Measurements from ENCODE around the gene YES1.
"Not testable (repeated sequence)": the region's sequence is repeated elsewhere in the genome, so short reads cannot be mapped to it uniquely, and the experiment has no call there.

Gene YES1

GRCh38 chr18:820591-821165, 8.6 kb upstream of the YES1 start:
- DNase-seq (ENCODE audit: low read depth), result no peak

GRCh38 chr18:816869-817268, 4.8 kb upstream of the YES1 start:
- no peak for DNase-seq (ENCODE audit: low read depth)

- DNase-seq (ENCODE audit: low read depth), result no peak
Measured at GRCh38 chr18:816088-816653, 4.1 kb upstream of the YES1 start.

DNA sequence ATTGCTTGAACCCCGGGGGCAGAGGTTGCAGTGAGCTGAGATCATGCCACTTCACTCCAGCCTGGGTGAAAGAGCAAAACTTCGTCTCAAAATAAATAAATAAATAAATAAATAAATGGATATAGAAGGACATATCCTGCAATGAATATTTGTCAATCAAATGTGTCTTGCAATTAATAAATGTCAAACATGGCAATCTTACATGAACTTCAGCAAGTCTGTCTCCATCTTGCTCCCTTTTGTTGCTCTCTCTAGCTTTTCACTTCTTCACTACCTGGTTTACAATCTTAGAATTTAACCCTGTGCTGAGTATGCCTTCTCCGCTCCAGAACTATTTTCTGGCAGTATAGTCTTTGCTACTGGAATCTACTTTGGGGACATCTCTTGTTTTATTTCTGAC, 3.3 kb upstream of the YES1 start:
- DNase-seq (ENCODE audit: low read depth), result no peak

- DNase-seq (ENCODE audit: low read depth), result no peak
Measured at GRCh38 chr18:814300-815084, 2.5 kb upstream of the YES1 start.

DNA sequence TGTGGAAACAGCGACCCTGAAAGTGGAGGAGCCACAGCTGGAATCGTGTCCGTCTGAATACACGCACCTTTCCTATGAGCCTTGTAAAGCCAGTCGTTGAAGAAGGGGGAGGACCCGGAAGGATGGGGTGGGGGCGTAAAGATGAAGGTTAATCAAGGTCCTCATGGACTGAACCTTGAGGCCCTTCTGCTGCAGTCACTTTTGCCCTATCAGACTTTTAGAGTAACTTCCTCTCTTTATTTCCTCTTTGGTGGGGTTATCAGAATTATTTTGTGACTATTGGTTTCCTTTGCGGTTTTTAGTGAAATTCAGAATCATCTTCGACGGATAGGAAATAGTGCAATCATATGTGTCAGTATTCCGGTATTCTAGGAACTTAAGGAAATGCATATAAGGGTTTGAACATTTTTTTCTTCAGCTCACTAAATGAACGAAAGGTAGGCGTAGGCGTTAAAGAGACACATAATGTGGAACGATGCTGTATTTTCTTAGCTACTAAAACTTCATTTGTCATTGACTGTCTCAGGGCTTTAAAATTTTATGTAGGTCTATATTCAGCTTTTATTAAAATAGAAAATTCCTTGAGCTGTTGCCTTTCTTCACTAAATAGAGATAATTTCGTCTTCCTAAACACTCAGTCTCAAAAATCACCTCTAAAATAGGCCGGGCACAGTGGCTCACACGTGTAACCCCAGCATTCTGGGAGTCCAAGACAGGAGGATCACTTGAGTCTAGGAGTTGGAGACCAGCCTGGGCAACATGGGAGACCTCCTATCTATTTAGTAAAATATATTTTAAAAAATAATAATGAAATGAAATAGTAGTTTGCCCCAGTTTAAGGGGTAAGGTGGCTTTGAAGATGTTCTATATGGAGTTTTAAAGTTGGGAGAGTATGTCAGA, 1.4 kb upstream of the YES1 start:
- DNase-seq (ENCODE audit: low read depth), result peak; percentile 32

- DNase-seq (ENCODE audit: low read depth), result peak; percentile 61
Measured at GRCh38 chr18:812376-813171, 532 bp upstream of the YES1 start.

- no peak for DNase-seq (ENCODE audit: low read depth)
Measured at GRCh38 chr18:811182-811891, 705 bp downstream of the YES1 start.

DNA sequence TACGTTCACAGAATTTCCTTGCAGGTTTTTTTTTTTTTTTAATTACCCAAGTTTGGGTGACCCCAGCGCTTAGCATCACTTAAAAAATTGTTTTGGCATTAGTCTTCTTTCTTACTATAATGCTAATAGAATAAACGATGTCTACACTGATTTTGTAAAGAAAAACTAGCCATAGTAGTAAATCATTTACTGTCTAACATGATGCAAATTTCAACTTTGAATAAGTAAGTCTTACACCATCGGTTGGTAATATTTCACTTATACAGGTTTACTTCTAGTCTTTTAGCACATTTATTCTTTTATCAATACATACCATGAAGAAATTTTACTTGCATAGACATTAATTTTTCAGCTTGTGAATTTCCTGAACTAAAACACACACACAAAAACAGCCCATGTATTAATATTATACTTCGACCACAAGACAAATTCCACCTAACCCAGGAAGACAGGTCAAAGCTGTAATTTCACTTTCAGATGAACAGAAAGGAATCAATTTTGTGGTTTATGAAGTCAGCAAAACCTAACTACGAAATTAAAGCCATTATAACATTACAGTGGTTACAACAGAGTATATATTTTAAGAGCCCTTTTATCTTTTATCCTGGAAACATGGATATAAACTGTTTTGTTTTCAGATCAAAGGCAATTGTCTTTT, 1.9 kb downstream of the YES1 start:
- DNase-seq (ENCODE audit: low read depth), result no peak

DNA sequence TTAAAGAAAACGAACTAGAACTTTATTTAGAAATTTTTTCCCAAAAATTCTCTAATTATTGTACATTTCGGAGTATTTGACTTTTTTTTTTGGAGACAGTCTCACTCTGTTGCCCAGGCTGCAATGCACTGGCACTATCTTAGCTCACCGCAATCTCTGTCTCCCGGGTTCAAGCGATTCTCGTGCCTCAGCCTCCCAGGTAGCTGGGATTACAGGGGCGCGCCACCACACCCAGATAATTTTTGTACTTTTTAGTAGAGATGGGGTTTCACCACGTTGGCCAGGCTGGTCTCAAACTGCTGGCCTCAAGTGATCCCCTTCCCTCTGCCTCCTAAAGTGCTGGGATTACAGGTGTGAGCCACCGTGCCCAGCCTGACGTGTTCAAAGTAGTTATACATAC, 2.8 kb downstream of the YES1 start:
- not testable (repeated sequence) for DNase-seq (ENCODE audit: low read depth)

DNA sequence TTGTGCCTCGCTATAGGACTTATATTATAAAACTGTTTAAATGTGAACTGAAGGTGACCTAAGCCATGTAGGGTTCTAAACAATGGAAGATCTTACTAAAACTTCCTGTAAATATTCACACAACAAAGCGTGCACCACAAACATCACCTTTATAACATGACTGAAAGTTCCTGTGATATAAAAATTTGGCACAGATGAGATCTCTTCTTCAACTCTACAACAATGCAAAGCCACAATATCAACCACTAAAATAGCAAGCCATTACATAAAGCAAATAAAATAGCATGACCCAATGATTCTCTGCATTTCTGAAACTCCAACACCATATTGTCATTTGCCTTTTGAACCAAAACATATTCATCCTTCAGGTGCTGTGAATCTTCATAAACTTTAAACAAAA, 3.5 kb downstream of the YES1 start:
- no peak for DNase-seq (ENCODE audit: low read depth)

- DNase-seq (ENCODE audit: low read depth), result no peak
Measured at GRCh38 chr18:808086-808485, 4.0 kb downstream of the YES1 start.

GRCh38 chr18:805755-806110, 6.3 kb downstream of the YES1 start:
- DNase-seq (ENCODE audit: low read depth), result no peak

DNA sequence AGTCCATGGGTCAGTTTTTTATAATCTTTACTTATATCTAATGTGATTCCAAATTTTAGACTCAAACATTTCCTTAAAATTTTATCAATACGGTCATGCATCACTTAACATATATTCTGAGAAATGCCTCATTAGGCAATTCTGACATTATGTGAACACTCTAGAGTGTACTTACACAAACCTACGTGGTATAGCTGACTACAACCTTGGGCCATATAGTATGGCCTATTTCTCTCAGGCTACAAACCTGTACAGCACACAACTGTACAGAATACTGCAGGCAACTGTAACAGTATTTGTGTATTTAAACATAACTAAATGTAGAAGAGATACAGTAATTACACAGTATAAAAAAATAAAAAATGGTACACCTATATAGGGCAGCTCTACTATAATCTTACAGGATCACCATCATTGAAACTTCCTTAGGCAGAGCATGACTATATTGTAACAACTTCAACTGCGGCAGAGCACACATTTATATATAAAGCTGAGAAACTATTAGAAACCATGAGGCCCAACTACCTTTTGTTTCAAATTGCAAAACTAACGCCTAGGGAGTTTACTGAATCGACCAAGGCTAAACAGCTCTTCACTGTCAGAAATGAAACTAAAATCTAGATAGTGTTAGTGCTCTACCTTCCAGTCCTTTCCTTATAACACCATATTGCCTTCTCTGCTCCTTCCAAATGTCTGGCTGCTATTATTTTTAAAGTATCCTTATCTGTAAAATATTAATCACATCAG, 6.9 kb downstream of the YES1 start:
- DNase-seq (ENCODE audit: low read depth), result no peak

- no peak for DNase-seq (ENCODE audit: low read depth)
Measured at GRCh38 chr18:801137-801536, 10.9 kb downstream of the YES1 start.

GRCh38 chr18:799943-800342, 12.1 kb downstream of the YES1 start:
- no peak for DNase-seq (ENCODE audit: low read depth)

GRCh38 chr18:795383-795782, 16.7 kb downstream of the YES1 start:
- not testable (repeated sequence) for DNase-seq (ENCODE audit: low read depth)

DNA sequence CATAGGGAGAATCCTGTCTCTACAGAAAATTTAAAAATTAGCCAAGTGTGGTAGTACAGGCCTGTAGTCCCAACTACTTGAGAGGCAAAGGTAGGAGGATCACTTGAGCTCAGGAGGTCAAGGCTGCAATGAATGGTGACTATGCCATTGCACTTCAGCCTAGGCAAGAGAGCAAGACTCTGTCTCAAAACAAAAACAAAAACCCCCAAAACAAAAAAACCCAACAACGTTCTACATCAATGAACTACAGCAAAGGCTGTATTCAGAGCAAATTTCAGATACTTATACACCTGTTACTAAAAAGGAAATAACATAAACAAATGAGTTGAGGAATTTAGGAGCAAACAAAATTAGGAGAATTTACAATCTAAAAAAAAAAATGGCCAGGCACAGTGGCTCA, 22.6 kb downstream of the YES1 start:
- DNase-seq (ENCODE audit: low read depth), result no peak

DNA sequence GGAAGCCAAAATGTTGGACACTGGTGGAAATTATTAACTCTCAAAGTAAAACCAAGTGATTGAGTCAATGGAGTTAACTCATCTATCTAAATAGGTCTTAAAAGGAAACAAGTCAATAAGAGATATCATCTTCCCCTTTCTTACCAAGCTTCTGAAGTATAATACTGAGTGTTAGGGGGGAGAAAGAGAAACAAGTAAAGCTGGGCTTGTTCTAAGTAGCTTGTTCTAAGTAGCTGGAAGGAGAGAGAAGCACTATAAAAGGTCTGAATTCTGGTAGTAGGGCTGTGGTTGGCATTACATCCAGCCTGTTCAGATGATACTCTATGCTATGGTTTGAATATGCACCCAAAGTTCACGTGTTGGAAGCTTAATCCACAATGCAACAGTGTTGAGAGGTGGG, 26.8 kb downstream of the YES1 start:
- no peak for DNase-seq (ENCODE audit: low read depth)

Data from stimulated activated CD8-positive, alpha-beta memory T cell treated with anti-CD3 and anti-CD28 coated beads, Interleukin-4, amount 100 ng/mL, for 24 hours (primary cell).